Measurements from ENCODE around the gene C1S. TPM values are rescaled to one million over a fixed set of nuclear protein-coding genes. Genes with fewer than 3 reads are reported as not detected.
"Not testable (repeated sequence)": the region's sequence is repeated elsewhere in the genome, so short reads cannot be mapped to it uniquely, and the experiment has no call there.

Gene C1S
- 5.8 TPM for total RNA-seq (ENCODE audit: unreplicated experiment)
- long read RNA-seq, partial matches to known transcripts: 0 of 2 reads
- long read RNA-seq, other reads (novel, unspliced or antisense): 1 of 2 reads

GRCh38 chr12:7060353-7060954 lies at the start of gene C1S:
Gene C1S (plus strand): TSS chr12:7060718. CDS start chr12:7061913, 1,195 bp downstream.
- no peaks in the 10 kb centered on the region for H3K36me3 Mint-ChIP-seq (ENCODE audit: low read depth, unreplicated experiment)
- H3K27ac Mint-ChIP-seq (ENCODE audit: unreplicated experiment): no peak within 1 kb of the TSS
- no peaks in the 10 kb centered on the region for H3K9me3 Mint-ChIP-seq (ENCODE audit: unreplicated experiment)
- no peak for TF ChIP-seq CTCF (IDR thresholded peaks at IDR 0.05; ENCODE audit: unreplicated experiment)
- H3K27me3 Mint-ChIP-seq (ENCODE audit: unreplicated experiment): peaks cover 2% of the 10 kb centered on the region
- DNase-seq (ENCODE audit: low spot score): peak; percentile 56
- peaks cover 12% of the 10 kb centered on the region for H3K4me1 Mint-ChIP-seq (ENCODE audit: unreplicated experiment)
- no peak within 1 kb of the TSS for H3K4me3 Mint-ChIP-seq (ENCODE audit: unreplicated experiment)

GRCh38 chr12:7011398-7011797 lies 49.1 kb upstream of the C1S start:
- not testable (repeated sequence) for DNase-seq (ENCODE audit: low spot score); H3K27me3 Mint-ChIP-seq (ENCODE audit: unreplicated experiment); H3K36me3 Mint-ChIP-seq (ENCODE audit: low read depth, unreplicated experiment); H3K4me3 Mint-ChIP-seq (ENCODE audit: unreplicated experiment); H3K4me1 Mint-ChIP-seq (ENCODE audit: unreplicated experiment); H3K9me3 Mint-ChIP-seq (ENCODE audit: unreplicated experiment); H3K27ac Mint-ChIP-seq (ENCODE audit: unreplicated experiment)

- DNase-seq (ENCODE audit: low spot score): no peak
Measured at GRCh38 chr12:7012024-7012607, 48.4 kb upstream of the C1S start.

GRCh38 chr12:7013101-7013500 lies 47.4 kb upstream of the C1S start:
- no peaks in the 10 kb centered on the region for H3K9me3 Mint-ChIP-seq (ENCODE audit: unreplicated experiment)
- H3K27ac Mint-ChIP-seq (ENCODE audit: unreplicated experiment): no peak overlapping the region
- peaks cover 9% of the 10 kb centered on the region for H3K36me3 Mint-ChIP-seq (ENCODE audit: low read depth, unreplicated experiment)
- no peak overlapping the region for H3K4me3 Mint-ChIP-seq (ENCODE audit: unreplicated experiment)
- no peak for TF ChIP-seq CTCF (IDR thresholded peaks at IDR 0.05; ENCODE audit: unreplicated experiment)
- DNase-seq (ENCODE audit: low spot score): no peak
- peaks cover 18% of the 10 kb centered on the region for H3K4me1 Mint-ChIP-seq (ENCODE audit: unreplicated experiment)
- no peaks in the 10 kb centered on the region for H3K27me3 Mint-ChIP-seq (ENCODE audit: unreplicated experiment)

More at GRCh38 chr12:7012024-7012607, 48.4 kb upstream of the C1S start:
- Mint-ChIP-seq H3K4me3 (ENCODE audit: unreplicated experiment) (no peak overlapping the region), H3K36me3 (ENCODE audit: low read depth, unreplicated experiment) (peaks cover 9% of the 10 kb centered on the region), H3K27ac (ENCODE audit: unreplicated experiment) (no peak overlapping the region), H3K4me1 (ENCODE audit: unreplicated experiment) (peaks cover 10% of the 10 kb centered on the region), H3K27me3 (ENCODE audit: unreplicated experiment) (no peaks in the 10 kb centered on the region), H3K9me3 (ENCODE audit: unreplicated experiment) (no peaks in the 10 kb centered on the region)
- TF ChIP-seq CTCF (IDR thresholded peaks at IDR 0.05; ENCODE audit: unreplicated experiment): no peak

- Mint-ChIP-seq H3K4me1 (ENCODE audit: unreplicated experiment) (peaks cover 27% of the 10 kb centered on the region), H3K27ac (ENCODE audit: unreplicated experiment) (no peak overlapping the region), H3K9me3 (ENCODE audit: unreplicated experiment) (no peaks in the 10 kb centered on the region), H3K36me3 (ENCODE audit: low read depth, unreplicated experiment) (peaks cover 9% of the 10 kb centered on the region), H3K4me3 (ENCODE audit: unreplicated experiment) (no peak overlapping the region), H3K27me3 (ENCODE audit: unreplicated experiment) (no peaks in the 10 kb centered on the region)
- DNase-seq (ENCODE audit: low spot score): no peak
- no peak for TF ChIP-seq CTCF (IDR thresholded peaks at IDR 0.05; ENCODE audit: unreplicated experiment)
Measured at GRCh38 chr12:7015555-7016370, 44.8 kb upstream of the C1S start.

Measured in endothelial cell (in vitro differentiated cells).